HG02763 (cell line): ENCODE results near the gene PPM1F.
"Not testable (repeated sequence)": the region's sequence is repeated elsewhere in the genome, so short reads cannot be mapped to it uniquely, and the experiment has no call there.

Experiments
- ATAC-seq: cut with Tn5 transposase; IDR thresholded peaks from one replicate; pipeline ENCODE4 v1.9.1; 2021; ENCODE audit warnings: mild to moderate bottlenecking, moderate library complexity; ENCODE audit not compliant: unreplicated experiment

Gene PPM1F

GRCh38 chr22:21942407-21943343 lies 10.0 kb downstream of the PPM1F start:
- ATAC-seq: no peak

DNA sequence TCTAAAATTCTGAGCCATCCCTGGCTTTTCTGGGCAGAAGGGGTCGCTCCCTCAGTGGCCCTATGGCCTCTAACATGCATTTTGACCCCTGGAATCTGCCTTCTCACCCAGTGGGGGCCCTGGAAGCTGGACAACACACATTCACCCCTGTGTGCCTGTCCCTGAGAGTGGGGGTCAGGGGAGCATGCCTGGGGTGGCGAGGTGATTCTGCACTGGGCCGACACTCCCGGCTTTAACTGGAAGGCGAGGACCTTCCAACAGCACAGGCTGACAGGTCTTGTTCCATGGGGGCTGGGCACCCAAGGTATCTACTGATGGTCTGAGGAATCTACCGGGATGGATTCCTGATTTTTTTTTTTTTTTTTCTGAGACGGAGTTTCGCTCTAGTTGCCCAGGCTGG lies 10.7 kb downstream of the PPM1F start:
- no peak for ATAC-seq

DNA sequence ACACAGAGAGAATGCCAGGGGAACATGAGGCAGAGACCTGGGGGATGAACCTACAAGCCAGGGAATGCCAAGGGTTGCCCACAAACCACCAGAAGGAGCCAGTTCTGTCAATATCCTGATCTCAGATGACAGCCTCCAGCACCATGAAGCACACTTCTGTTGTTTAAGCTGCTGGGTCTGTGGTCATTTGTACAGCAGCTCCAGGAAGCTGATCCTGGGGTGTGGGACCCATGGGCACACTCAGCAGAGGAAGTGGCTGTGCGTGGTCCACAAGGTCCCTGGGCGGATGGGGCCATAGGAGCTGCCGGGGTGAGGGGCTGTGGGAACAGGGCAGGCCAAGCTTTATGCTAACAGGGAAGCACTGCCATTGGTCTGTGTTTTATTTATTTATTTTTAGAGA lies 12.1 kb downstream of the PPM1F start:
- ATAC-seq: no peak

GRCh38 chr22:21939935-21940334 lies 12.7 kb downstream of the PPM1F start:
- ATAC-seq: not testable (repeated sequence)

- no peak for ATAC-seq
Measured at GRCh38 chr22:21939461-21939913, 13.2 kb downstream of the PPM1F start.

DNA sequence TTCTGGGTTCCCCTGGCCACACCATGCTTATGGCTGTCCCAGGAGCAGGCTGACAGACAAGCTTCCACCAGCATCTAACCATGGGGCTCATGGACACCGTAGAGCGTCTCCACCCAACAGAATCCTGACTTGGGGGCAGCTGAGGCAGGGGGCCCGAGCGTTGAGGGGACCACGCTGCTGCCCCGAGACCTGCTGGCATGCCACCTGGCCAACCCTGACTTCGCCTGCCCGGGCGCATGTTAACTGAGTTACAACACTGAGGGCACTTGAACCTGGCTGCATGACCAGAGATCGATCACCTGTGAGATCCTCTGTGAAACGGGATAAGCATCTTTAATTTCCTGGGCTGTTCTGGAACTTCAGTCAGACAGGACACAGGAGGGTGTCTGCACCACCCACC lies 13.7 kb downstream of the PPM1F start:
- no peak for ATAC-seq

DNA sequence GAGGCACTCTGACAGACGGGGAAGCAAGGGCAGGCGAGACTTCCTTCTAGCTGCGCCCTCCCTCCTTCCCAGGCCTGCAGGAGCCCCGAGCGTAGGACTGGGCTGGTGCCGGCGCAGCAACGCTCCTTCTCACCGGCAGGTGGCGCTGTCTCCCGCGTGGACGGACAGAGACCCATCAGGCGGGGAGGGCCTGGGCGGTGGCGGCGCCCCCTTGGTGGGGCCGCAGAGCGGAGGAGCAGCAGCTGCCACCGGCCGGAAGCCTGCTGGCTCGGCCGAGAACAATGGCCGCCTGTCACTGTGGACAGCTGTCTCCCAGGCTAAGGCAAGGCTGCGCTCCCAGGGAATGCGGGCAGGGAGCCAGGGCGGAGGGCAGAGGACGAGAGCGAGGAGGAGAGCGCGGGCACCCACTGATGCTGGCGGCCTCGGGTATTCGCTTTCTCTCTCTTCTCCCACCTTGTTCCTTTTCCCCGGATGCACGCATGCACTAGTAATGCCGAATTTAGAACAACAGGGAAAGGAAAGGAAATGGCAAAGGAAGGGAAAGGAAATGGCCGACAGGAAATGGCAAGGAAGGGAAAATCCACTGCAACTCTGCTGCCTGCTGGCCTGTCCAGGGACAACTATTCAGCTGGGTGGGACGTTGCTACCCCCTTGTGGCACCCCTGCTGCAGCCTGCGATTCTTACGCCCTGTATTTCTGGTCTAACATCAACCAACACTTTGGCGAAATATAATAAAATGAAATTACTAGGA lies 14.4 kb downstream of the PPM1F start:
- ATAC-seq: peak; percentile 91

- ATAC-seq: no peak
Measured at GRCh38 chr22:21937821-21938070, 14.9 kb downstream of the PPM1F start.

- ATAC-seq: no peak
Measured at GRCh38 chr22:21937041-21937820, 15.4 kb downstream of the PPM1F start.

DNA sequence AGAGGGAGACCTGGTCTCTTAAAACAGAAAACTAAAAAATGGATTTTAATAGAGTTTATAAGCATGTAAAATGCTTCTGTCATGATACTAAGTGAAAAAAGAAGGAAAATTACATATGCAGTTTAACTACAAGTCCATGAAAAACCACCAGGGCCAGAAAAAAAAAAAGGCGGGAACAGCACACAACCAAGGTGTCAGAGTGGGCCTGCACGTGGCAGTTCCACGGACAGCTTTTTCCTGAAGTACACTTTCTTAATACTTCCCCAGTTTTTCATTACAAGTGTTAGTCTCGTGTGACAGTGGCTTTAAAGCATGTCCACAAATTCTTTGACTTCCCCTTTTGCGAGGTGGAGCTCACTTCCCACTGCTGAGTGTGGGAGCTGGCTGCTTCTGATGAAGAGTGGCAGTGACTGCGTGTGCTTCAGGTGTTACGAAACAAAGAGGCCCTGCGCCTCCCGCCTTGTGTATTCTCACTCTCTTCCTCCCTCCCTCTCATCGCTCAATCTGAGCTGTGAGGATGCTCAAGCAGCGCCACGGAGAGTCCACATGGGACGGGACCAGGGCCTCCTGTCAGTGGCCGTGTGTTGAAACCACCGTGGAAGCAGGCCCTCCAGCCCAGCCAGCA lies 16.4 kb downstream of the PPM1F start:
- ATAC-seq: no peak

DNA sequence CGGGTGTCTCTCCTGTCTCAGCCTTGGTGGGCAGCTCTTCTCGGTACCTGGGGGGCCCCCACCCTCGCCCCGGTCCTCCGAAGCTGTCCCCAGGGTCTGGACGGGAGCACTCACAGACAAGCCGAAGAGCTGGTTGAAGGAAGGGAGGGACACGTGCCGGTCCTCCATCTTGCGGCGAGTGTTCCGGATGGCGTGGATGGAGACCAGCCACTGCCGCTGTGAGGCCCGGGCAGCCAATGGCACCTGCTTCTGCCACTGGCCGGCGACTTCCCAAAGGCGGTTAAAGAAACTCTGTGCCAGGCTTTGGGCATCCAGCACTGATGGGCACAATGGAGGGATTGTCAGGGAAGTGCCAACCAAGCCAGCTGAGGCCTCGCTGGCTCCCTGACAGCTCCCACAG lies 18.7 kb downstream of the PPM1F start:
- ATAC-seq: no peak

- no peak for ATAC-seq
Measured at GRCh38 chr22:21933413-21933812, 19.2 kb downstream of the PPM1F start.

GRCh38 chr22:21932347-21932746 lies 20.3 kb downstream of the PPM1F start:
- ATAC-seq: no peak

- no peak for ATAC-seq
Measured at GRCh38 chr22:21931056-21931455, 21.6 kb downstream of the PPM1F start.

DNA sequence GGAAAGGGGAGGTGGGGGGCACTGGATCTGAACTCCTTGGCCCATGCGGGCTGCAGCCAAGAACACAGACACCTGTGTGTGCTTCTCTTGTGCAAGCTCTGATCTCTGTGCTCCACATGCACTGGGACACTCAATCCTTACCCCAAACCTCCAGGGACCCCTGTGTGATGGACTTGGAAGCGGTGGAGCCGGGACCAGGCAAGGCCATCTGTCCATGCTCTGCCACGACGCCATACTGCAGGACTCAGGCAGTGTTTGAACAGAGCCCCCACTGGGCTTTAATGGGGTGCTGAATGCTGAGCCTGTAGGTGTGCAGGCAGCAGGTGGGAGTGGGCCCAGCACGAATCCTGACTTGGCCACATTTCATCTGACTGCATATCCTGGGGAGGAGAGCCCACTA lies 23.4 kb downstream of the PPM1F start:
- no peak for ATAC-seq

DNA sequence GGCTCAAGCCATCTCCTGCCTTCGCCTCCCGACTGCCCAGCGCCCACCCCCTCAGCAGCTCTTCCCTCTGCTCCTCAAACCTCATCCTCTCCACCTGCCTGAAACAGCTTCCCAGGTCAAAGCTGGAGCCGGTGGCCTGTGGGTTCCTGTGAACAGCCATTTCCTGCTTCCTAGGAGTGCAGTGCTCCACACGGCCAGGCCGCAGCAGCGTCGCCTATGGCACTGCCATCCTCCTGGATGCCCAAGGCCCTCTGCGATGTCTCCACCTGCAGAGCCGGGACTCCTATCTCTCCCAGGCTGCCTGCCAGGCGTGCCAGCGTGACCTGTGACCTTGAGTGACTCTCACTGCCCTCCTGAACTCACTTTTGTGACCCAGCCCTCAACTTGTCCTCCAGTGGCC lies 24.6 kb downstream of the PPM1F start:
- no peak for ATAC-seq

- no peak for ATAC-seq
Measured at GRCh38 chr22:21927174-21927823, 25.3 kb downstream of the PPM1F start.

- ATAC-seq: no peak
Measured at GRCh38 chr22:21926728-21927127, 25.9 kb downstream of the PPM1F start.

- no peak for ATAC-seq
Measured at GRCh38 chr22:21923163-21923561, 29.5 kb downstream of the PPM1F start.

DNA sequence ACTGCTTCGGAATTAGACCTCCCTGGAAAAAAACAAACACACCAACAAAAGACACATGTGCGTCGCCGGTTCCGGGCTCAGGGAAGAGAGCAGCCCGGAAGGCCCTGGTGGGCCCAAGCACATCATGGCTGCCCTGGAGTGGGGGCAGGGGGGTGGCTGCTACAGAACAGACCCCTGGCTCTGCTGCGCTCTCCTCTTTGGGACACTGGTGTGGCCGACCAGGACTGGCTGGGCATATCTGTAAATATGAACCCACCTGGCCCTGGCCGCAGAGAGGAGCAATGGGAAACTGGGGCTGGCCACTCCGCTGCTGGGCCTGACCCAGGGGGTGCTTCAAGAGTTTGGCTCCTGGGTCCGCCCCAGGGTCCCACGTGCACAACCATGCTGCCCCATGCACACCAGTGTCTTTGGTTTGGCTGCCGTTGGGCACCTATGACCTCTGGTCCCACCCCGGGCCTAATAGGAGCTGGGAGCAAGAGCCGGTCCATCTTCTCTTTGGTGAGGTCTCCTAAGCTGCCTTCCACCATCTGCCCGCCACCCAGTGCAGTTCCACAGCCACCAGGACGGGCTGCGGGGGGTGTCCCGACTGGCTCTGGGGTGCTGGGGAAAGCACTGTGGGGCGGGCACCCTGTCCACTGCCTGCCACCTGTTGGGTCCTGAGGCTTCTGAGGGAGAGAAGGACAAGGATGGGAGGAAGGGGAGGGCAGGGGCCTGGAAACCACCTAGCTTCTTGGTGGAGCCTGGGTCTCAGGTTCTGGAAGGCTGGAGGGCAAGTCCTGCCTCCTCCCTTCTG lies 30.1 kb downstream of the PPM1F start:
- ATAC-seq: no peak
